IPS DF 19.7 (cell line): ENCODE data around the gene BLMH.
A peak's percentile ranks its signal among the peaks of the same experiment; 100 is the strongest.

Experiments
- DNase-seq: peaks from one replicate; pipeline ENCODE4 v3.0.0-alpha.2; 2013; ENCODE audit warnings: low read depth, low spot score

Gene BLMH

DNA sequence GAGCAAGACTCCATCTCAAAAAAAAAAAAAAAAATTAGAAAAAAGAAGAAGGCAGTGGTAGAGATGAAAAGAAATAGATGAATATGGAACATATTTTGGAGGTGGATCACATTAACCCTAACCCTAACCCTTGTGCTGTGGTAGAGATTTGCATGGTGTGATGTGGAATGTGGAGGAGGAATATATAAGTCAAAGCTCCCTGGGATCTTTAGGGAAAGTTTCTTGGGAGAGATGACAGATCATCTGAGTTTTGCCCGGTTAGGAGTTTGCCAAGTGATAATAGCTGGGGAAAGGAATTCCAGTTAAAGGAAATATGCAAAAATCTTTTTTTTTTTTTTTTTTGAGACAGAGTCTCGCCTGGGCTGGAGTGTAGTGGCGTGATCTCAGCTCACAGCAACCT lies 13.0 kb upstream of the BLMH start:
- DNase-seq = no peak

DNA sequence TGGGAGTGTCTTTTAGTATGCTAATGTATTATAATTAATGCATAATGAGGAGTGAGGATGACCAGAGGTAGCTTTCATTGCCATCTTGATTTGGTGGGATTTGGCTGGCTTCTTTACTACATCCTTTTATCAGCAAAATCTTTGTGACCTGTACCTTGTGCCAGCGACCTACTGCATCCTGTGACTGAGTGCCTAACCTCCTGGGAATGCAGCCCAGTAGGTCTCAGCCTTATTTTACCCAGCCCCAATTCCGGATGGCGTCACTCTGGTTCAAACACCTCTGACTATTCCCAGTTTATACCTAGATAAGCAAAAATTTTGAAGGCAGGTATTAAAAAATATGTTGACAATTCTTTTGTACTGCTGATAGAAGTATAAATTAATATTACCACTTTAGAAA lies 10.5 kb upstream of the BLMH start:
- DNase-seq = no peak

DNA sequence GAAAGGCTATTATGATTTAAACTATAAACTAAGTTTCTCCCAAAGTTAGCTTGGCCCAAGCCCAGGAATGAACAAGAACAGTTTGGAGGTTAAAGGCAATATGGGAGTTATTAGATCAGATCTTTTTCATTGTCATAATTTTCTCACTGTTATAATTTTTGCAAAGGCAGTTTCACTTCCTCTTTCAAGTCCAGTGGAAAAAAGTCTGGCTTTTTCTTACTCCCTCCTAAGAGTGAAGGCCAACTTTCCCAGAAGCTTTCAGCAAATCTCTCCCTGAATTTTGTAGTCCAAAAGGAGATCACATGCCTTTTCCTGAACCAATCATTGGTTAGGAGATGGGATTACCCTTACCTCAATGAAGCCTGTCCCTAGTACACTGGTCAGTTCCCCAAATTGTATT lies 9.1 kb upstream of the BLMH start:
- DNase-seq = no peak

DNA sequence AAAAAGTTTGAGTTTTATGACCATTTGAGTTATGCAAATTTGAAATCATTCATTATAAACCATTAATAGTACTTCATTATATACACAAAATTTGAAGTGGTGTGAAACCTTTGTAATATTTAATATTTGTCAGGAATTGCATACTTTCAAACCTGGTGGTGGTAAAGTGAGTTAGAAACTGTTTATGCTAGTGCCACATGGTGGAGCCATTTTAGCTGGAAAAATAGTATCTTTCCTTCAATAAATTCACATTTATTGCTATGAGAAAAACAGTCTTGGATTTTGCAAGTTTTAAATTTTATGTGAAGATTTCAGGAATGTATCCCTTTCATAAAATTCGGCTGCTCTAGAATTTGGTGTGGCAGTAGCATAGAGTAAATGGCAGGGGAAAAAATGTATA lies 7.3 kb upstream of the BLMH start:
- DNase-seq = no peak

DNA sequence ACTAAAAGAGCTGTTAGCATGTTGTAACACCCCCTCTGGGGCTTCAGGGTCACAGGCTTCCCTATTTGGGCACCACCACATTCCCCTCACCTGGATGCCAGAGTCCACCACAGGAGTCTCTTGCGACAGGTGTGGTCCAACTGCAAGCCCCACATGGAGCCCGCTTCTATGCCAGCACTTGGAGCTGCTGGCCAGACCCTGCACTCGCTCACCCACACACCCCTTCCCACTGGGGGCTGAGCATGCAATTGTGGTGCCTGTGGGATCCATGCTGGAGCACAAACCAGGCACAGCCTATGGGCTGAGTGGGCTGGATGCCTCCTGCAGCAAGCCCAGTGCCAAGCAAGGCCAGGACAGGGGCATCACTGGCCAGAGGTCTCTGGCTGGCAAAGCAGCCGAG lies 6.0 kb upstream of the BLMH start:
- DNase-seq = no peak

DNA sequence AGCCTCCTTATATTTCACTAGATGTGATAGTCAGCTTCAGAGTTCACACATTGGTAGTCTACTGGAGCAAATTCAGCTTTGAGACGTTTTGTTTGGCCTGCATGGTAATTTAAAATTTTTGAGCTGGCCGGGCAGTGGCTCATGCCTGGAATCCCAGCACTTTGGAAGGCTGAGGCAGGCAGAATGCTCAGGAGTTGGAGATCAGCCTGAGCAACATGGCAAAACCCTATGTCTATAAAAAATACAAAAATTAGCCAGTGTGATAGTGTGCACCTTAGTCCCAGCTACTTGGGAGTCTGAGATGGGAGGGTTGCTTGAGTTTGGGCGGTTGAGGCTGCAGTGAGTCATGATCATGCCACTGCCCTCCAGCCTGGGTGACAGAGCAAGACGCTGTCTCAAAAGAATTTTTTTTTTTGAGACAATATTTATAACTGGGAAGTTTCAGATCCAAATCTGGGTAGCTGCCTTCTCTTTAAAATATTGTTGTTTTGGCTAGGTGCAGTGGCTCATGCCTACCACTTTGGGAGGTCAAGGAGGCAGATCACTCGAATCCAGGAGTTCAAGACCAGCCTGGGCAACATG lies 4.8 kb upstream of the BLMH start:
- no peak for DNase-seq

DNA sequence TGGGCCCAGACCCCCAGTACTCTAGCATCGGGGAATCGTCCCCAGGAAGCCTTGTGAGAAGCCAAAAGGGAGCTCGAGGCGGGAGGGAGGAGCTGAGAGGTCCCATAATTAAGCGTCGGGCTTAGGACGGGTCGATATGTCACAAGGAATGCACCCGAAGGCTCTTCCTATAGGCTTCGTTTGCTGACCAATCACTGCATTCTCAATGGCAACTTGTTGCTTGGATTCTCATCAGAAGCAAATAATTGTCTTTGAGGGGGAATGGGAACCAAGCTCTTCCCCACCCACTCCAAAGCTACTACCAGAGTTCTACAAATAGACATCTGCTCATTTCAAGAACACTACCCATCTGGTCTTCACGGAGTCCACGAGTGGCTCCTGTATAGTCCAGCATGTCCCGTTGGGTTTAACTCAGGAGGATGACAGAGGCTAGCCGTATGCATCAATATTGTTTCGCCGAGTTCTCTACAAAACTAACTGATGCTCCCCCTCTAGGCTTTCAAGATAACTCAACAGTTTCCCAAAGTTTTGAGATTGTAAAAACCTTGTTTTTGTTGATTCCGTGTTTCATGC lies 628 bp upstream of the BLMH start:
- DNase-seq = peak; percentile 61

DNA sequence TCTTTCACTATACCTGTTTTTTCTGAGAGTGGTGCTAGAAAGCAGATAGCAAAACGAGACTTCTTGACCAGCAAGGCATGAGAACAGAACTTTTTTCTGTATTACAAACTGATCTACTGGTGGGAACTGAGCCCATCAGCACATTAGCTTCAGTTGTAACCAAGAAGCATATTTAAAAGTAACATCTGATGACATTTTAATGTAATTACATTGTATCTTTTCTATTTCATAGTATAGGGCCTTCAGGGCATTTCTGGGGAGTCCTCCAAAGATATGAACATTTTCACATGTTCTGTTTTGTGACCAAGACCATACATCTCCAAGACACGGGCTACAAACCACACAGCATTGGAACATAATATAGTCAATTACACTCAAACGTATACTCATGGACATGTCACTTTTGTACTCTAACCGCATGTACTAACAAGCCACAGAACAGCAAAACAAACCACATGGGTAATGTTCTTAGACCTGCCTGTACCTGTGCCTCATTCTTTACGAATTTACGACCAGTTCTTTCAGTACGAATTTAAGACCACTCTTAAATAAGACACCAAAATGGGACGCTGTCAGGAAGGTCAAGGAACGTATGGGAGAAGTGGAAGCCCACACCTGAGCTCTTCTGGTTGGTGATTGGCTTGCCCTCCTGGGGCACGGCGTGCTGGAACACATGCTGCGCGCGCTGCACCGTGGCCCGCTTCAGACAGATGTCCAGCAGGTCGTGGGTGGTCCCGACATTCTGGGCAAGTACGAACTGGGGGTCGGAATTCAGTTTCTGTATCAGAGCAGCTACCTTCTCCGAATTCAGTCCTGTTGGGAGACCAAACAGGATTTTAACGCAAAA lies 825 bp downstream of the BLMH start:
- DNase-seq = no peak

DNA sequence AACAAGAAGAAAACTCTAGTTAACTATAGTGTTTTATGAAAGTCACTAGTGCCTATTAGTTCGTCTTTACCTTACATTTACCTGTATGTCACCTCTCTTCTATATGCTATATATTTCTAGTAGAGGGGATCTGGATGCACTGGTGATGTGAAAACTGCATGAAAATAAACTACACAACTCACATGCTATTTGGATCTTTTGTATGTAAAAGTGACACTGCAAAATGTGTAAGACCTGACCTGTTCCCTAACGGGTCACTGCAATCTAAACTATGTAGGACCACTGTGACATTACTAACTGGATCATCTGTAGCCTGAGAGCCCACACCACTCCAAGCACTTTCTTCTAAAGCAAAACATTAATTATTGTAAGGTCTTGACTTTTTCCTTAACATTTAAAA lies 1.7 kb downstream of the BLMH start:
- no peak for DNase-seq

DNA sequence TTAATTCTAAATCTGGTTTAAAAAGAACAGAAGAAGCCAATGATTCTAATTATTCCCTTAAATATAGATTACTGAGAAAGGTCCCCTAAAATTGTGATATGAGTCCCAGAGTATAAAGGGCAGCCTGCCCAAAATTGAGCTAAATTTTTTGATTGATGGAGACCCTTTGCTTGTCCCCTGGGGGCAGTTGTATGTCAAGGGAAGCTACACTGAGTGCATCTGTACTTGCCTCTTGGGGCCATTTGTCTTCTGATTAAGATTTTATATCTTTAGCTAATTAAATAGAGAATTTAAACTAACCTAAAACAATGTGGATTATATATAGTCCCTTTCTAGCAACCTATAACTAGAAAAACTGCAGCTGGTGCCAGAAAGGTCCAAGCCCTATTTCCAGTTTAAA lies 12.6 kb downstream of the BLMH start:
- DNase-seq = no peak

DNA sequence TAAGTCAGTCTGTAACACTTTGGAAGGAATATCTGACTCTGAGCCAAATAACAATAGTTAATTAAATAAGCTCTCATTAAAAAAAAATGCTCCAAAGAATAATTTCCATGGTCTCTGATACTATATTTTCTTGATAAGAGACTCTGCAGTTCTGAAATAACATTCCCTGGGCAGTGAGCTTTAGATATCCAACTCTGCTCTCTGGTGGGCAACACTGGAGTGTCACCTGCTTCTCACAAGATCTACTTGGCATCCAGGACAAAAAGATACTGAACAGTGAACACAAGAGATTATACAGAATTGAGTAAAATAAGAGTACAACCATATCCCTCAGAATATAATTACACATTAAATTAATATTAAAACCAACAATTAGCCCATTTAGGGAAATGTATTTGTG lies 13.7 kb downstream of the BLMH start:
- no peak for DNase-seq

DNA sequence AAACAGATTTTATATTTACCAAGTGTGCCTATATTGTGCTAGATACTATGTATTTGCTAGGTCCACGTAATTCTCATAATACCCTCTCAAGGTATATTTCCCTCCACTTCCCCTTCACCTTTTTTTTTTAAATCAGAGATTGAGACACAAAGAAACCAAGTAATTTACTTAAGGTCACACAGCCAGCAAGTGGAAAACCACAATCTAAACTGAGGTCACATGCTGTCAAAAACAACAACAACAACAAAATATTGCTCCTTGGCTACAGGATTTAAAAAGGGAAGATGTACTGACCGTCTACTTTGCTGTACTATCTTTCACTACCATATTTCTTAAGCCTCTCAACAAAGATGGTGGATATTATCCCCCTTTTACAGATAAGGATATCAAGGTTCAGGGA lies 15.8 kb downstream of the BLMH start:
- no peak for DNase-seq

DNA sequence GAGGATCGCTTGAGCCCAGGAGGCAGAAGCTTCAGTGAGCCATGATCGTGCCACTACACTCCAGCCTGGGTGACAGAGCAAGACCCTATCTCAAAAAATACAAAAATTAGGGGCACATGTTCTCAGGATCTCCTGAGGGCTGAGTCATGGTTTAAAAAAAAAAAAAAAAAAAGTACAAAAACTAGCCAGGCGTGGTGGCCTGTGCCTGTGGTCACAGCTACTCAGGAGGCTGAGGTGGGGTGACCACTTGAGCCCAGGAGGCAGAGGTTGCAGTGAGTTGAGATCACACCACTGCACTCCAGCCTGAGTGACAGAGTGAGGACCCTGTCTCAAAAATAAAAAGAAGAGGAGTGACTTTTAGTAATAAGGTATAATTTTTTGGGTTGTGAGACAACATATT lies 16.9 kb downstream of the BLMH start:
- DNase-seq = no peak

DNA sequence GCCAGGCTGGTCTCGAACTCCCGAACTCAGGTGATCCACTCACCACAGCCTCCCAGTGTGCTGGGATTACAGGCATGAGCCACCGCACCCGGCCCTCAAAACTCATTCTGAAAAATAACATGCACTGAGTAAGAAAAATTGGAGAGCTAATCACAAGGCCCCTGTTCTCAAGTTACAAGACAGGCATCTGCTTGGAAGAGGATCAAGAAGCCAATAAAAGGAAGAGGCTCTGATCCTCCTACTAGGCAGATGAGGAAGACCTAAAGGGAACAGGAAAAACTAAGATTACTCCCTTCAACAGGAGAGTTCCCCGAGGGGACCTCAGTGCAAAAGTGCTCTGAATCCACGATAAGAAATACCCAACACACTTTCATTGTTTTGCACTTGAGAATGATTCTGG lies 18.4 kb downstream of the BLMH start:
- DNase-seq = no peak

DNA sequence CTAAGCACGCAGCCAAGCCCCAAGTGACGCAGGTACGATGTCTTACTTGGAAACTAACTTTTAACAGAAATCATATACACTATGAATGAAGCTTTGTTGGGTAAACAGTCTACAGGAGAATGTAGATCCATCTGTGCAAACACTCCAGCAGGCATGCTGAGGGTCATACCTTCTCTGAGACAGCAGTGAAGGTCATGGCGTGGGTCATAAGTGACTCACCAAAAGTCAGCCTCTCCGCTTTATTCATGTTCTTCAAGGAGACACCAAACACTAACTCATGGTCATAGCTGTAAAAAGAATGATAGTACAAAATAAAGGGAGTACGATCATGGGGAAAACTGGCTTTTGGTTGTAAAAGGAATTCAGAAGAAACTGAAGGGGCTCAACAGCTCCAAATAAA lies 20.6 kb downstream of the BLMH start:
- no peak for DNase-seq

DNA sequence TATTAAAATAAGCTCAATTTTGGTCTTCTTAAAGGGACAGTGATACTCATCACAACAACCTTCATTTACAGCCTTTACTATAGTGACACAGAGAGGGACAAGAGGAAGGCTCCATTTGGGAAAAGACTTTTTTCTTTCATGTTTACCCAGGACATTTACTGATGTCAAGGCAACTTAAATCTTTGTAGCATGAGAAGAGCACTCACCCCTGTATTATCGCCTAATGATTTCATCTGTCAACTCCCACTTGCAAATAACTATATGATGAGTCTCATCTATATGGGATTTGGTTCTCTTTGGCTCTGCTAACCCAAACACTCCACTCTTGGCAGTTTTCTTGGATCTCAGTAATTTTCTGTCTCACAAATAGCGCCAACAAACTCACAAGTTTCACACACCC lies 24.1 kb downstream of the BLMH start:
- DNase-seq = no peak

DNA sequence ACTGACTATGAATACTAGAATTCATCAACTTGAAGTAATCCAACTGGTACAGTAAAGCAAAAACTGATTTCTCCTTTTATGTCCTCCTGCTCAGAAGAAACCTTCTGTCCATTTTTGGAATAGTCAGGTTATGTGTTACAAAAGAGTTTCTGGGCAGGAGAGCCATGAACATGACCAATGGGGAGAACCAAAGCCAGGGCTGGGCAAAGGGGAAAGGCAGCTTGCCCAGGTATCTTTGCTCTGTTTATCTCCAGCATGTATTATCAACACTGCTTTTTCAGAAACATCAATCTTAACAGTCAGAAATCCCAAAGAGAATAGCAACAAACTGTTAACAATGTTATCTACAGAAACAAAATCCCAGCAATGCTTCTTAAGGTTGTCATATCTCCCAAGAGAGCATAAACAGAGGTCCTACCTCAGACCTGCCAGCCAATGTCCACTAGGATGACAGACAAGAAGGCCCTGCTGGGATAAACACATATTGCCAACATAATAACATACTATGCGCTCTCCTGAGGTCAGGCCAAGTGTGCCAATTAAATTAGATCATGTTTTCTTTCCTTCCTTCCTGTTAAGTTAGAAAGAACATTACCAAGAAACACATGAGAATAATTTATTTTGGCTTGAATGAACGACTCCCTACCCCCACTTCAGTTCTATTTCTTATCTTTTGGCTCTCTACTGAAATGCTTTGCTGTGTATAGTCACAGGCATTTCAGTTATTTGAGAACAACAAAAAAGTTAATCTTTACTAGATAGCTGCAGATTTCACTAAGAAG lies 28.0 kb downstream of the BLMH start:
- no peak for DNase-seq

DNA sequence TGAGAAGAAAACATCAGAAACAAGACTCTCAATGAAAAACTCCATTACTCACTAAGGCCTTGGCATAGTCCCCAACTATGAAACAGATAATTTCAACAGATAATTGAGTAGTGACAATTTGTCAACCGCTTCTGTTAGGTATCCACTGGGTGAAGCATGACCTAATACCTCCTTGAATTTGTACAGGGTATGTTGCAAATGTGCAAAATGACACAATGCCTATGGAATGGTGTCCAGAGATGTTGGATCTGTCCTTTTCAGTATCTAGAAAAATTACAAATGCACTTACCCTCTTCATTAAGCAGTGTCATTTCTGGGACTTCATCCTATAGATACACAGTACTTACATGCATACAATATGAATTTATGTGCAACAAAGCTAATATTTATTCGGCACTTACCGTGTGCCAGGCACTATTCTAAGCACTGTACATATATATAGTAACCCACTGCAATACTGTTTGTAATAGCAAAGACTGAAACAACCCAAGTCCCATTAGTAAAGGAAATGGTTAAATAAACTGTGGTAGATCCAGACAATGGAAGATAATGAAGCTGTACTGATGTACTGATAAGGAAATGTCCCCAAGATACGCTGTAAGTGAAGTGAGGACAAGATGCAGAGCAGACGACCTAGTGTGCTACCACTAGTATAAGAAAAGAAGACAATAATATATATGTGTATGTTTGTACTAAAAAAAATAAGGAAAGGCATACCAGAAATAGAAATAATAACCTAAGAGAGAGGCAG lies 34.8 kb downstream of the BLMH start:
- no peak for DNase-seq

DNA sequence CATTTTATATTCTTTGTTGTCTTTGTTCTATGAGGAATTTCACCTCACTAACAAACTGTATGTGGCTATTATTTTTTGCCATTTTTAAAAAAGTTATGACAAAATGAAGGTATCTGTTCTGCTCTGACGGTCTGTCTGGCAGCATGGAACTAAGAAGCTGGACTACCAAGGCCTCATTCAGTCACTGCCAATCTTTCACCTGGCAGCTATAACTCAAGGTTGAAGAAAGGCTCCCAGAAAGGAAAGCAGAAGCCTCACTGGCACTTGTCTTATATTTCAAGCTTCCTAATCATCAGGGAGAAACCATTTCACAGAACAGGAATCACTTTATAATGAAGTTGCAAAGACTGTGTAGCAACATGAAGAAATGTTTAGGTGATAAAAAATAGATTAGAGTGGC lies 37.6 kb downstream of the BLMH start:
- no peak for DNase-seq

DNA sequence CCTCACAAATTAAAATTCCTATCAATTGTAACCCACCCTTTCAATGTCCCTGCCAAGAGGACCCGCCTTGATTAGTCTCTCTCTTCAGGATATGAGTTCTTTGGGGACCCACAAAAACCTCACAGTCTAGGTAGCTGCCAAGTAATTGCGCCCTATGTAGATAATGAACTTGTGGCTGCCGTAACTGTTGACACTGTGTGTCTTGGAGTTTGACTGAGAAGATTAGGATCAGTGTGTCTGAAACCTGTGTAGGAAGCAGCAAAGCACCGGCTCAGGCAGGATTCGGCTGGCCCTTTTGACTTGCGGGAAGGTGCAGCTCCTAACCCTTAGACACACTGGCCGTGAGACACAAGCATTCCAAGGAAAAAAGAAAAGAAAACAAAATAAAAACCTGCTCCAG lies 38.4 kb downstream of the BLMH start:
- DNase-seq = no peak

DNA sequence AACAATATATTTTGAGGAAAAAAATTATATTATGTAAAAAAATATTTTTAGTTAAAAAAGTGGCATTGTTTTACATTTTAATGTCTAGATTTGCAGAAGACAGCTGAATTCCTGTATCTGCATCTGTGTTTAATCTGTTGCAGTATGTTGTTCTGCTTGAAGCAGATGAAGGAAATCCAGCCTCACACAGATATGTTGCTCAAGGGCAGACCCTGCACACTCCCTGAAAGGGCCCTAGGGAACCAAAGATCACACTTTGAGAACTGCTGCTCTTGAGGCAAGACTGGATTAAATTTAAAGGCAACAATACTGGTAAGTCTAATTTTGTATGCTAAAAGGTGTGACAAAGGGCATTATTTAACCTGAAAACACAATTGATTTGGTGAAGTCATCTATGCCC lies 39.8 kb downstream of the BLMH start:
- no peak for DNase-seq

DNA sequence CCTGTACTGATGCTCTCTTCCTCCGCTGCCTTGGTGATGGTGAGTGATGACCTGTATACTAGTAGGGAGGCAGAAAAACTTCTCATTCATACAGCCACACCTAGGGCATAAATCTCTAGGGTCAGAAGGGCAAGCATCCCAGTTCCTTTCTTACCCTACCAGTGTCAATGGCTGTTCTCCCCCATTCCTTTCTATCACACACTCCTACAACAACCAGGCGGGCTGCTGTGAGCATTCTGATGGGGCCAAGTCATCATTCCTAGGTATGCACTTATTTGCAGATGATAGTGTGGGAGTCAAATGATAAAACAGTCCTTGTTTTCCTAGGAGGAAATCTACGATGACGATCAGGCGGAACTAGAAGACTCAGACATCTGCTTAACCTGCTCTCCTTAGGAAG lies 42.3 kb downstream of the BLMH start:
- DNase-seq = no peak
